ENCODE results near the gene PLD1.

The PLD1 gene

GRCh38 chr3:171783626-171784025 is 26.7 kb downstream of the PLD1 start:
- no peak overlapping the region for H3K4me3 ChIP-seq (replicated peaks; ENCODE audit: low read depth, low read length)
- TF ChIP-seq, protein P1, sequence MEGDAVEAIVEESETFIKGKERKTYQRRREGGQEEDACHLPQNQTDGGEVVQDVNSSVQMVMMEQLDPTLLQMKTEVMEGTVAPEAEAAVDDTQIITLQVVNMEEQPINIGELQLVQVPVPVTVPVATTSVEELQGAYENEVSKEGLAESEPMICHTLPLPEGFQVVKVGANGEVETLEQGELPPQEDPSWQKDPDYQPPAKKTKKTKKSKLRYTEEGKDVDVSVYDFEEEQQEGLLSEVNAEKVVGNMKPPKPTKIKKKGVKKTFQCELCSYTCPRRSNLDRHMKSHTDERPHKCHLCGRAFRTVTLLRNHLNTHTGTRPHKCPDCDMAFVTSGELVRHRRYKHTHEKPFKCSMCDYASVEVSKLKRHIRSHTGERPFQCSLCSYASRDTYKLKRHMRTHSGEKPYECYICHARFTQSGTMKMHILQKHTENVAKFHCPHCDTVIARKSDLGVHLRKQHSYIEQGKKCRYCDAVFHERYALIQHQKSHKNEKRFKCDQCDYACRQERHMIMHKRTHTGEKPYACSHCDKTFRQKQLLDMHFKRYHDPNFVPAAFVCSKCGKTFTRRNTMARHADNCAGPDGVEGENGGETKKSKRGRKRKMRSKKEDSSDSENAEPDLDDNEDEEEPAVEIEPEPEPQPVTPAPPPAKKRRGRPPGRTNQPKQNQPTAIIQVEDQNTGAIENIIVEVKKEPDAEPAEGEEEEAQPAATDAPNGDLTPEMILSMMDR (IDR thresholded peaks at IDR 0.05; ENCODE audit: insufficient read depth, low read length, poor library complexity, severe bottlenecking), result no peak
- no peaks in the 10 kb centered on the region for H3K36me3 ChIP-seq (ENCODE audit: control insufficient read depth, insufficient read depth, low read length)
- DNase-seq (ENCODE audit: extremely low read depth, insufficient read length), result no peak
- H3K27me3 ChIP-seq (replicated peaks; ENCODE audit: control insufficient read depth, insufficient read depth, low read length), result no peaks in the 10 kb centered on the region

- Histone ChIP-seq H3K27me3 (replicated peaks; ENCODE audit: control insufficient read depth, insufficient read depth, low read length) (no peaks in the 10 kb centered on the region), H3K36me3 (ENCODE audit: control insufficient read depth, insufficient read depth, low read length) (no peaks in the 10 kb centered on the region), H3K4me3 (replicated peaks; ENCODE audit: low read depth, low read length) (no peak overlapping the region)
- no peak for DNase-seq (ENCODE audit: extremely low read depth, insufficient read length)
- TF ChIP-seq, protein P1 (IDR thresholded peaks at IDR 0.05; ENCODE audit: insufficient read depth, low read length, poor library complexity, severe bottlenecking), result no peak
Measured at GRCh38 chr3:171783086-171783485, 27.2 kb downstream of the PLD1 start.

DNA sequence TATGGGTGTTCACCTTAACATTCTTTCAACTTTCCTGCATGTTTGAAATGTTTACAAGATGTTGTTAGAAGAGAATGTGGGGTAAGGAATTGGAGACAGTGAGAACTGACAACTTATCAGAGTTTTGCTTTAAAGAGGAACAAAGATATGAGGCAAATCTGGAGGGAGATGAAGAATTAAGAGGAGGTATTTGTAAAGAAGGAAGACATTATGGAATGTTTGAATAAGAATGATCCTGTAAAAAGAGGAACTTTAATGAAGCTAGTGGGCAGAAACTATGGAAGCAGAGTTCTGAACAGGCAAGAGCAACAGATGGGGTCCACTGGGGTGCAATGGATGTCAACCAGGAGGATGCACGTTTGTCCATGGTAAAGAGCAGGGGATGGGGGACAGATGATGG is 27.7 kb downstream of the PLD1 start:
- Histone ChIP-seq H3K27me3 (replicated peaks; ENCODE audit: control insufficient read depth, insufficient read depth, low read length) (no peaks in the 10 kb centered on the region), H3K4me3 (replicated peaks; ENCODE audit: low read depth, low read length) (no peak overlapping the region), H3K36me3 (ENCODE audit: control insufficient read depth, insufficient read depth, low read length) (no peaks in the 10 kb centered on the region)
- DNase-seq (ENCODE audit: extremely low read depth, insufficient read length), result no peak
- TF ChIP-seq, protein P1 (IDR thresholded peaks at IDR 0.05; ENCODE audit: insufficient read depth, low read length, poor library complexity, severe bottlenecking), result no peak

DNA sequence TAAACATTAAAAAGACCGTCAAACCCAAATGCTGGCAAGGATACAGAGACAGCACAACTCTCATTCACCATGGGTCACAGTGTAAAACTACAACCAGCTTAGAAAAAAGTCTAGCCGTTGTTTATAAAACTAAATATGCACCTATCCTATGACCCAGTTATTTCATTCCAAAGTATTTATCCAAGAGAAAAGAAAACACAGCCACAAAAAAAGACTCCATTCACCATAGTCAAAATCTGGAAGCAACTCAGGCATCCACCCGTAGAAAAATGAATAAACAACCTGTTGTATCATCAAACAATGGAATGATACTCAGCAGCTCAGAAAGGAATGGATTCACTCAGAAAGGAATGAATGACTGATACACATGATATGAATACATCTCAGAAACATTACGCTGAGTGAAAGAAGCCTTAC is 28.6 kb downstream of the PLD1 start:
- TF ChIP-seq, protein P1 (IDR thresholded peaks at IDR 0.05; ENCODE audit: insufficient read depth, low read length, poor library complexity, severe bottlenecking), result no peak
- Histone ChIP-seq H3K27me3 (replicated peaks; ENCODE audit: control insufficient read depth, insufficient read depth, low read length) (no peaks in the 10 kb centered on the region), H3K36me3 (ENCODE audit: control insufficient read depth, insufficient read depth, low read length) (no peaks in the 10 kb centered on the region), H3K4me3 (replicated peaks; ENCODE audit: low read depth, low read length) (no peak overlapping the region)
- no peak for DNase-seq (ENCODE audit: extremely low read depth, insufficient read length)

- Histone ChIP-seq H3K4me3 (replicated peaks; ENCODE audit: low read depth, low read length) (no peak overlapping the region), H3K27me3 (replicated peaks; ENCODE audit: control insufficient read depth, insufficient read depth, low read length) (no peaks in the 10 kb centered on the region), H3K36me3 (ENCODE audit: control insufficient read depth, insufficient read depth, low read length) (no peaks in the 10 kb centered on the region)
- TF ChIP-seq, protein P1 (IDR thresholded peaks at IDR 0.05; ENCODE audit: insufficient read depth, low read length, poor library complexity, severe bottlenecking), result no peak
- no peak for DNase-seq (ENCODE audit: extremely low read depth, insufficient read length)
Measured at GRCh38 chr3:171778493-171778892, 31.8 kb downstream of the PLD1 start.

DNA sequence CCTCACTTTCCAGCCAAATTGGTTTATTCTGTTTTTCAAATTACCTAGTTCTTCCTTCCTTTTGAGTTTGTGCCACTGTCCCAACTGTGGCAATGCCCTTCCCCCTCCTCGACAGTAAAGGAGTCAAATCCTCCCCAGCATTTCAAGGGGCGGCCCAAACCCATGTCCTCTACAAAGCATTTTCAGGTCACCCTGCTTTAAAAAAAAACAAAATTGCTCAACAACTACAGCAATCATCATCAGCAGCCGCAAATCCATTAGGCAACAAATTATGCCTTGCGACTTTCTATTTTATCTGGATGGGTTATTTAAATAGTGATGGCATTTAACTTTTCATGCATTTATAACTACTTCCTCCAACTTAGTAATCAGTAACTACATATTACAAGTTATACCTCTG is 32.7 kb downstream of the PLD1 start:
- Histone ChIP-seq H3K4me3 (replicated peaks; ENCODE audit: low read depth, low read length) (no peak overlapping the region), H3K27me3 (replicated peaks; ENCODE audit: control insufficient read depth, insufficient read depth, low read length) (no peaks in the 10 kb centered on the region), H3K36me3 (ENCODE audit: control insufficient read depth, insufficient read depth, low read length) (no peaks in the 10 kb centered on the region)
- DNase-seq (ENCODE audit: extremely low read depth, insufficient read length), result no peak
- TF ChIP-seq, protein P1 (IDR thresholded peaks at IDR 0.05; ENCODE audit: insufficient read depth, low read length, poor library complexity, severe bottlenecking), result no peak

All from GM06990 (cell line).